ENCODE measurements around the gene BIRC5. TPM values are rescaled to one million over a fixed set of nuclear protein-coding genes. Genes with fewer than 3 reads are reported as not detected.

BIRC5 gene
- total and polyA plus RNA-seq, 2 experiments from 2014 or later, result 17.7 to 65.2 TPM

GRCh38 chr17:78174346-78174869 lies 39.6 kb upstream of the BIRC5 start:
- Histone ChIP-seq H3K36me3 (peaks cover 6% of the 10 kb centered on the region), H3K27ac (peak overlapping the region; percentile 98), H3K4me1 (ENCODE audit: low read depth) (peaks cover 44% of the 10 kb centered on the region), H3K4me3 (no peak overlapping the region), H3K27me3 (no peaks in the 10 kb centered on the region), H3K9me3 (ENCODE audit: low read depth) (no peaks in the 10 kb centered on the region)
- DNase-seq (ENCODE audit: low read depth in 1 of 2, low spot score in 1 of 2), result no peak
- TF ChIP-seq CTCF (IDR thresholded peaks at IDR 0.05; ENCODE audit: low read depth, low read length), result no peak

- Histone ChIP-seq H3K36me3 (peaks cover 6% of the 10 kb centered on the region), H3K4me1 (ENCODE audit: low read depth) (peaks cover 48% of the 10 kb centered on the region), H3K4me3 (no peak overlapping the region), H3K27me3 (no peaks in the 10 kb centered on the region), H3K27ac (peak overlapping the region; percentile 98), H3K9me3 (ENCODE audit: low read depth) (no peaks in the 10 kb centered on the region)
- no peak for DNase-seq (ENCODE audit: low read depth in 1 of 2, low spot score in 1 of 2)
- no peak for TF ChIP-seq CTCF (IDR thresholded peaks at IDR 0.05; ENCODE audit: low read depth, low read length)
Measured at GRCh38 chr17:78174870-78175642, 39.0 kb upstream of the BIRC5 start.

- Histone ChIP-seq H3K27ac (peak overlapping the region; percentile 98), H3K36me3 (peaks cover 6% of the 10 kb centered on the region), H3K9me3 (ENCODE audit: low read depth) (no peaks in the 10 kb centered on the region), H3K4me1 (ENCODE audit: low read depth) (peaks cover 54% of the 10 kb centered on the region), H3K4me3 (no peak overlapping the region), H3K27me3 (no peaks in the 10 kb centered on the region)
- no peak for DNase-seq (ENCODE audit: low read depth in 1 of 2, low spot score in 1 of 2)
- TF ChIP-seq CTCF (IDR thresholded peaks at IDR 0.05; ENCODE audit: low read depth, low read length), result no peak
Measured at GRCh38 chr17:78175643-78175981, 38.4 kb upstream of the BIRC5 start.

- peak; percentile 92 for TF ChIP-seq CTCF (IDR thresholded peaks at IDR 0.05; ENCODE audit: low read depth, low read length)
- Histone ChIP-seq H3K4me1 (ENCODE audit: low read depth) (peaks cover 57% of the 10 kb centered on the region), H3K4me3 (no peak overlapping the region), H3K27ac (no peak overlapping the region), H3K9me3 (ENCODE audit: low read depth) (no peaks in the 10 kb centered on the region), H3K27me3 (no peaks in the 10 kb centered on the region), H3K36me3 (peaks cover 6% of the 10 kb centered on the region)
- DNase-seq (ENCODE audit: low read depth in 1 of 2, low spot score in 1 of 2), result peak; percentile 61 to 77
Measured at GRCh38 chr17:78176548-78177025, 37.5 kb upstream of the BIRC5 start.

GRCh38 chr17:78179372-78179771 lies 34.7 kb upstream of the BIRC5 start:
- H3K27ac ChIP-seq, result peak overlapping the region; percentile 48
- peaks cover 34% of the 10 kb centered on the region for H3K4me1 ChIP-seq (ENCODE audit: low read depth)
- peak in 1 of 2 donors; percentile 67 for DNase-seq (ENCODE audit: low read depth in 1 of 2, low spot score in 1 of 2)
- no peaks in the 10 kb centered on the region for H3K36me3 ChIP-seq
- no peaks in the 10 kb centered on the region for H3K27me3 ChIP-seq
- no peaks in the 10 kb centered on the region for H3K9me3 ChIP-seq (ENCODE audit: low read depth)
- no peak for TF ChIP-seq CTCF (IDR thresholded peaks at IDR 0.05; ENCODE audit: low read depth, low read length)
- H3K4me3 ChIP-seq, result no peak overlapping the region
